ENCODE data around the gene CD5L.

Gene CD5L

GRCh38 chr1:157806431-157807149 is 35.0 kb downstream of the CD5L start:
- DNase-seq: no peak

- DNase-seq: no peak
These were observed 37.8 kb downstream of the CD5L start for GRCh38 chr1:157803851-157804250.

GRCh38 chr1:157799996-157800395 is 41.6 kb downstream of the CD5L start:
- DNase-seq: no peak

GRCh38 chr1:157798211-157798610 is 43.4 kb downstream of the CD5L start:
- DNase-seq: no peak

- no peak for DNase-seq
These were observed 56.4 kb downstream of the CD5L start for GRCh38 chr1:157785248-157785647.

GRCh38 chr1:157784801-157785200 is 56.8 kb downstream of the CD5L start:
- DNase-seq: no peak

- no peak for DNase-seq
These were observed 58.7 kb downstream of the CD5L start for GRCh38 chr1:157782931-157783330.

GRCh38 chr1:157781048-157781447 is 60.6 kb downstream of the CD5L start:
- no peak for DNase-seq
